Caco-2 (cell line): Measurements from ENCODE around the gene PPIL1. TPM values are rescaled to one million over a fixed set of nuclear protein-coding genes. Genes with fewer than 3 reads are reported as not detected.

Experiments
- BruUV-seq: library from RNA; stranded (reverse); fragments of 400-500 nt; replicated peaks from 2 replicates; lab custom pipeline; 2021; lab: Mats Ljungman, UMichigan
- CTCF ChIA-PET: fragments of 300-600 bp; sonication (Branson Sonifier 250); formaldehyde crosslinking; loops from one replicate; lab custom pipeline; 2022; ENCODE audit warnings: antibody characterized with exemption; lab: Charles Lee
- POLR2A ChIA-PET: fragments of 300-600 bp; sonication (Branson Sonifier 250); formaldehyde crosslinking; loops from one replicate; lab custom pipeline; 2022; ENCODE audit warnings: antibody characterized with exemption; lab: Charles Lee
- DNase-seq, 2 experiments: peaks; one replicate each; pipeline versions ENCODE4 v3.0.0 to v3.0.0-alpha.2; 2020 to 2022
- H3K27me3 ChIP-seq: replicated peaks from 2 replicates; pipeline ENCODE4 v1.6.0; 2011; ENCODE audit warnings: low read length; ENCODE audit not compliant: control insufficient read depth, insufficient read depth
- H3K36me3 ChIP-seq: 2 replicates; pipeline ENCODE4 v1.5.1; 2011; ENCODE audit warnings: low read length; ENCODE audit not compliant: control insufficient read depth, insufficient read depth
- H3K4me1 ChIP-seq: fragments of 250-450 bp; sonication (Bioruptor Pico); 2 replicates; pipeline ENCODE4 v1.5.1; 2020; ENCODE audit warnings: mild to moderate bottlenecking
- H3K4me3 ChIP-seq: 2 replicates; pipeline ENCODE4 v1.5.1; 2011; ENCODE audit warnings: low read depth, mild to moderate bottlenecking, control low read depth, low read length
- H3K9me3 ChIP-seq: fragments of 250-450 bp; sonication (Bioruptor Pico); 2 replicates; pipeline ENCODE4 v1.5.1; 2020; ENCODE audit warnings: mild to moderate bottlenecking, moderate library complexity
- H3K27ac Mint-ChIP-seq: one replicate; pipeline ENCODE4 v1.8.0; 2022; ENCODE audit warnings: mixed read lengths; ENCODE audit not compliant: unreplicated experiment
- H3K27me3 Mint-ChIP-seq: one replicate; pipeline ENCODE4 v1.8.0; 2022; ENCODE audit warnings: mixed read lengths; ENCODE audit not compliant: insufficient read depth, unreplicated experiment
- H3K36me3 Mint-ChIP-seq: one replicate; pipeline ENCODE4 v1.8.0; 2022; ENCODE audit warnings: mild to moderate bottlenecking, mixed read lengths; ENCODE audit not compliant: insufficient read depth, unreplicated experiment
- H3K4me1 Mint-ChIP-seq: one replicate; pipeline ENCODE4 v1.8.0; 2022; ENCODE audit warnings: low read depth, mixed read lengths; ENCODE audit not compliant: unreplicated experiment
- H3K4me3 Mint-ChIP-seq: one replicate; pipeline ENCODE4 v1.8.0; 2022; ENCODE audit warnings: mild to moderate bottlenecking, moderate library complexity, mixed read lengths; ENCODE audit not compliant: unreplicated experiment
- H3K9me3 Mint-ChIP-seq: one replicate; pipeline ENCODE4 v1.8.0; 2022; ENCODE audit warnings: mixed read lengths; ENCODE audit not compliant: unreplicated experiment
- intact Hi-C: fragments of 100-400 bp; cut with micrococcal nuclease; formaldehyde crosslinking; loops from one replicate; pipeline ENCODE4 v1.10.0; 2022; ENCODE audit not compliant: unreplicated experiment
- total RNA-seq: library from RNA; stranded (reverse); gene quantifications from 2 replicates; pipeline ENCODE4 v1.2.3, GENCODE V29; 2022
- TF ChIP-seq, protein P1 (sequence below), 2 experiments: fragments of 200-600 bp in 1 of 2; IDR thresholded peaks; 1 replicate in 1 of 2; 2 replicates in 1 of 2; pipeline versions ENCODE4 v1.5.1 to v1.8.0; 2011 to 2022; ENCODE audit warnings: antibody characterized with exemption in 1 of 2, control low read depth in 1 of 2, inconsistent platforms in 1 of 2, low read depth in 1 of 2, low read length in 1 of 2, mild to moderate bottlenecking in 1 of 2, moderate library complexity in 1 of 2; ENCODE audit not compliant: insufficient read depth in 1 of 2, severe bottlenecking in 1 of 2, unreplicated experiment in 1 of 2

Gene PPIL1
- total RNA-seq, 1 experiment from 2014 or later = 61.2 TPM

DNA sequence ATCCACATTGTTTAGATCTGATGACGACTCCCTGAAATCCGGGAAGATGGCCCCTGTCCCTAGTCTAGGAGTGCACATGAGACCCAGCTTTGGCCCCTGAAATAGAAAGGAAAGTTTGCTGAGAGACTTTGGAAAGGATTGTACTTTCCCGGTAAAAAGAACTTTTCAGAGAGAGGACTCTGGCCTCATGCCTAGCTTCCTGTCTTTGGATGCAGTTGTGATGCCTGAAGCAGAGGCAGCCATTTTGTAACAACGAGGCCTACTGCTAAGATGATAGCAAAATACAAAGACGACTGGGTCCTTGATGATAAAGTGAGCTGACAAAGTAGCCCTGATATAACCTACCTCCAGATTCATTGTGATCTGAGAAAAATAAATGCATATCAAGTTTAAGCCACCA, 42.3 kb downstream of the PPIL1 start:
- no peak for DNase-seq
- TF ChIP-seq, protein P1, sequence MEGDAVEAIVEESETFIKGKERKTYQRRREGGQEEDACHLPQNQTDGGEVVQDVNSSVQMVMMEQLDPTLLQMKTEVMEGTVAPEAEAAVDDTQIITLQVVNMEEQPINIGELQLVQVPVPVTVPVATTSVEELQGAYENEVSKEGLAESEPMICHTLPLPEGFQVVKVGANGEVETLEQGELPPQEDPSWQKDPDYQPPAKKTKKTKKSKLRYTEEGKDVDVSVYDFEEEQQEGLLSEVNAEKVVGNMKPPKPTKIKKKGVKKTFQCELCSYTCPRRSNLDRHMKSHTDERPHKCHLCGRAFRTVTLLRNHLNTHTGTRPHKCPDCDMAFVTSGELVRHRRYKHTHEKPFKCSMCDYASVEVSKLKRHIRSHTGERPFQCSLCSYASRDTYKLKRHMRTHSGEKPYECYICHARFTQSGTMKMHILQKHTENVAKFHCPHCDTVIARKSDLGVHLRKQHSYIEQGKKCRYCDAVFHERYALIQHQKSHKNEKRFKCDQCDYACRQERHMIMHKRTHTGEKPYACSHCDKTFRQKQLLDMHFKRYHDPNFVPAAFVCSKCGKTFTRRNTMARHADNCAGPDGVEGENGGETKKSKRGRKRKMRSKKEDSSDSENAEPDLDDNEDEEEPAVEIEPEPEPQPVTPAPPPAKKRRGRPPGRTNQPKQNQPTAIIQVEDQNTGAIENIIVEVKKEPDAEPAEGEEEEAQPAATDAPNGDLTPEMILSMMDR (IDR thresholded peaks at IDR 0.05; ENCODE audit: insufficient read depth in 1 of 2, low read depth in 1 of 2, low read length in 1 of 2, severe bottlenecking in 1 of 2, unreplicated experiment in 1 of 2) = no peak
- BruUV-seq = no TSS peak
- POLR2A ChIA-PET = no interaction called here
- Mint-ChIP-seq H3K4me1 (peaks cover 5% of the 10 kb centered on the region), H3K27me3 (no peaks in the 10 kb centered on the region), H3K36me3 (no peaks in the 10 kb centered on the region), H3K9me3 (no peaks in the 10 kb centered on the region), H3K4me3 (no peak overlapping the region), H3K27ac (no peak overlapping the region)
- no peaks in the 10 kb centered on the region for H3K9me3 ChIP-seq
- intact Hi-C loops = no loop called here
- peaks cover 20% of the 10 kb centered on the region for H3K4me1 ChIP-seq
- no peaks in the 10 kb centered on the region for H3K36me3 ChIP-seq
- H3K27me3 ChIP-seq = no peaks in the 10 kb centered on the region
- H3K4me3 ChIP-seq = no peak overlapping the region
- CTCF ChIA-PET = no interaction called here

DNA sequence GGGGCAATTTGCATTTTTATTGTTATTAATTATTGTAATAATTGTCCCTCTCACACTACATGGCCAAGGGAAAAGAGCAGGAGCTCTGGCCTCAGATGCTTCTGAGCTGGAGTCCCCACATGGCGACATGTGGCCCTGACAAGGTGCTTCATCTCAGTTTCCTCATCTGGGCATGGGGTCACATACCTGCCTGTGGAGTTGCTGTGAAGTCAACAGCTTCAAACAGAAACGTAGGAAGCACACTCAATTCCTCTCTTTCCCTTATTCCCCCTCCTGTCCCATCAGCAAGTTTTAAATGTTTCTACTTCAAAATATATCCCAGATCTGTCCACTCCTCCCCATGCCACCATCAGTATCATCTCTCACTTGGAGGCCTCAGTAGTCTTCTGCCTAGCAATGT, 44.0 kb downstream of the PPIL1 start:
- Mint-ChIP-seq H3K9me3 (no peaks in the 10 kb centered on the region), H3K4me1 (peaks cover 5% of the 10 kb centered on the region), H3K27me3 (no peaks in the 10 kb centered on the region), H3K4me3 (no peak overlapping the region), H3K27ac (peak overlapping the region; percentile 14), H3K36me3 (no peaks in the 10 kb centered on the region)
- no peak for DNase-seq
- H3K9me3 ChIP-seq = no peaks in the 10 kb centered on the region
- ChIA-PET POLR2A (no interaction called here), CTCF (interaction anchor here (0.9 to 1.1 kb wide), 3 partner anchors 11 to 48 kb away, joined by 3 to 4 read pairs (median 3); no protein-coding TSS in a partner anchor)
- BruUV-seq = no TSS peak
- TF ChIP-seq, protein P1 (IDR thresholded peaks at IDR 0.05; ENCODE audit: insufficient read depth in 1 of 2, low read depth in 1 of 2, low read length in 1 of 2, severe bottlenecking in 1 of 2, unreplicated experiment in 1 of 2) = no peak
- no peaks in the 10 kb centered on the region for H3K27me3 ChIP-seq
- H3K4me3 ChIP-seq = no peak overlapping the region
- H3K36me3 ChIP-seq = no peaks in the 10 kb centered on the region
- intact Hi-C loops = no loop called here
- peaks cover 20% of the 10 kb centered on the region for H3K4me1 ChIP-seq

DNA sequence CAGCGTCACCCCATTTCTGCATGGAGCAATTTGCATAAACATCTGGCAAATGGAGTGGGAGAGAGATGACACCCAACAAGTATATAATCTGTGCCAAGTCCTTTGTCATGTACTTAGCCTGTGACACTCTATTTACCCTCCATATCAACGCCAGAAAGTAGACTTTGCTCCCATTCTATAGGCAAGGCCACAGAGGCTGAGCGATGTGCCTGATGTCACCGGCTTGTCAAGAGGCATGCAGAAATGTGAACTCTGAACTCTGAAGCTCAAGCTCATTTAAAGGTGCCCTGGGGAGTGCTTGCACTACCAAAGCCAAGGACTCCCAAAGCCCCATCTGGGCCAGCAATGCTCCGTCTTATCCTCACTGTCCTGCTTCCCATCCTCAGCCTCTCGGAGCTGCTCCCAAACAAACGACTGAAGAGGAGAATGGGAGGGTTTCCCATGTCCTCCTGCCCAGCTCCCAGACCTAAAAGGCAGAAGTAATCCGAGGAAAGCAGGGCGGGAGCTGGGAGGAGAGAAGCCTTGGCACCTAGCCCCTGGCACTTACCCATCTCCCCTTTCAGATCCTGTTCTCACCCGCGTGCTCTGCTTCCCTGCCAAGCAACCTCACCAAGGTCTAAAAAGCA, 44.6 kb downstream of the PPIL1 start:
- Mint-ChIP-seq H3K27me3 (no peaks in the 10 kb centered on the region), H3K4me1 (peaks cover 5% of the 10 kb centered on the region), H3K27ac (peak overlapping the region; percentile 14), H3K36me3 (no peaks in the 10 kb centered on the region), H3K9me3 (no peaks in the 10 kb centered on the region), H3K4me3 (no peak overlapping the region)
- TF ChIP-seq, protein P1 (IDR thresholded peaks at IDR 0.05; ENCODE audit: insufficient read depth in 1 of 2, low read depth in 1 of 2, low read length in 1 of 2, severe bottlenecking in 1 of 2, unreplicated experiment in 1 of 2) = no peak
- ChIA-PET CTCF (interaction anchor here (0.5 to 1.1 kb wide), 4 partner anchors 10 to 71 kb away, joined by 3 to 4 read pairs (median 4); no protein-coding TSS in a partner anchor), POLR2A (no interaction called here)
- H3K27me3 ChIP-seq = no peaks in the 10 kb centered on the region
- no peaks in the 10 kb centered on the region for H3K9me3 ChIP-seq
- H3K4me1 ChIP-seq = peaks cover 20% of the 10 kb centered on the region
- H3K4me3 ChIP-seq = no peak overlapping the region
- no TSS peak for BruUV-seq
- no peaks in the 10 kb centered on the region for H3K36me3 ChIP-seq
- intact Hi-C loops = no loop called here
- peak; percentile 63 to 78 for DNase-seq
